ENCODE measurements around the gene PATZ1. TPM values are rescaled to one million over a fixed set of nuclear protein-coding genes. Genes with fewer than 3 reads are reported as not detected.

Gene PATZ1
- total RNA-seq, 1 experiment from 2014 or later, result 7.2 TPM

DNA sequence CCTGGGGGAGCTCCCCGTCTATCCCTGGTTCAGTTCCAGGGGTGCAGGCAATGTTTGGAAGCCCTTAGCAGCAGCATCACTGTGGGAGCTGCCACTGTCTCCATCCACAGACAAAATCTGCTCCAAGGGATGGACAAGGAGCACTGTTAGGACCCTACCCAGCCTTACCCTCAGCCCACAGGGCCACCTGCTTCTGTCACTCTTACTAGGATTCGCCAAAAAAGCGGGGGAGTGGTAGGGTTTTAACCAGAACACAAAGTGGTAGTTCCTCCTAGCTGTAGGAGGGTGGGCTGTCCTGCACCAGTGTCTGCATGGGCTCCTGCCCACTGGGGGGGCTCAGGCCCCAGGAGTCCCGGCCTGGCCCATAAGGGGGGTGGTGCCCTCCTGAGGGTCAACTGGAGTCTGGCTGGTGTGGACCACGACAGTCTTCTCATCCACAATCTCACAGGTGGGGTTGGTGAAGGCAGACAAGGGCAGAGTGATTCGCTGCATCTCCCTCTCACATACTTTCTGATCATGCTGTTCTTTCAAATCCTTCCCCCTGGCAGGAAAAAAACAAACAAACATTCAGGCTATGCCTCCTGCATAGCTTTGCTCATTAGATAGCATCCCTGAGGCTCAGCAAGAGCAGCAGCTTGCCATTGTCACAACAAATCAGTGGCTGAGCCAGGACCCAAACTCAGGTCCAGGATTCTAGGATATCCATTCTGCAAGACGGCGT lies 63.2 kb downstream of the PATZ1 start:
- DNase-seq (ENCODE audit: low spot score), result no peak

DNA sequence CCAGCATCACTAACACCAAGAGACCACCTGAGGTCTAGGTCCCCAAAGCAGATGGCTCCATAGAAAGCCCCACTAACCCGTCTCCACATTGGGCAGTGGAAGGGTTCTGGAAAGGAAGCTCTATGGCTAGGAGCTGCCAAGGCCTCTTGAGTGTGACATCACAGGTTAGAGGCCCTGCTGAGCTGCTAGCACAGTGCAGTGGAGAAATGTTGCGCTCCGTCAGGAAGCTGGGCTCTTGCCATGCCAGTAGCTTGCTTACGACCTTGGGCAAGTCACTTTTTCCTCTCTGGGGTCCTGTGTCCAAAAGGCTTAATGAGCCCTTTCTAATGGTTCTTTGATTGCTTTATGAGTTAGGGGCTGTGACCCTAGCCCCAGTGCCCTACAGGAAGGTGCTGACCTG lies 64.4 kb downstream of the PATZ1 start:
- DNase-seq (ENCODE audit: low spot score), result no peak

DNA sequence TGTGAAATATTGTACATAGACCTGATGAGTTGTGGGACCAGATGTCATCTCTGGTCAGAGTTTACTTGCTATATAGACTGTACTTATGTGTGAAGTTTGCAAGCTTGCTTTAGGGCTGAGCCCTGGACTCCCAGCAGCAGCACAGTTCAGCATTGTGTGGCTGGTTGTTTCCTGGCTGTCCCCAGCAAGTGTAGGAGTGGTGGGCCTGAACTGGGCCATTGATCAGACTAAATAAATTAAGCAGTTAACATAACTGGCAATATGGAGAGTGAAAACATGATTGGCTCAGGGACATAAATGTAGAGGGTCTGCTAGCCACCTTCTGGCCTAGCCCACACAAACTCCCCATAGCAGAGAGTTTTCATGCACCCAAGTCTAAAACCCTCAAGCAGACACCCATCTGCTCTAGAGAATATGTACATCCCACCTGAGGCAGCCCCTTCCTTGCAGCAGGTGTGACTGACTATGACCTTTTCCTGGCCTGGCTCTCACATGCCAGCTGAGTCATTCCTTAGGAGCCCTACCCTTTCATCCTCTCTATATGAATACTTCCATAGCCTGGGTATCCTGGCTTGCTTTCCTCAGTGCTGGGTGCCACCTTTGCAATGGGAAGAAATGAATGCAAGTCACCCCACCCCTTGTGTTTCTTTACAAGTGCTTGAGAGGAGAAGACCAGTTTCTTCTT lies 66.2 kb downstream of the PATZ1 start:
- no peak for DNase-seq (ENCODE audit: low spot score)

DNA sequence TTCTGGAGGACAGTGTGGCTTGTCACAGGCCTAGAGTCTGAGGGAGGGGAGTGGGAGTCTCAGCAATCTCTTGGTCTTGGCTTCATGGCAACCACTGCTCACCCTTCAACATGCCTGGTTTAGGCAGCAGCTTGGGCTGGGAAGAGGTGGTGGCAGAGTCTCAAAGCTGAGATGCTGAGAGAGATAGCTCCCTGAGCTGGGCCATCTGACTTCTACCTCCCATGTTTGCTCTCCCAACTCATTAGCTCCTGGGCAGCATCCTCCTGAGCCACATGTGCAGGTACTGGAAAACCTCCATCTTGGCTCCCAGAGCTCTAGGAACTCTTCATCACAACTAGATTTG lies 66.8 kb downstream of the PATZ1 start:
- DNase-seq (ENCODE audit: low spot score), result no peak

DNA sequence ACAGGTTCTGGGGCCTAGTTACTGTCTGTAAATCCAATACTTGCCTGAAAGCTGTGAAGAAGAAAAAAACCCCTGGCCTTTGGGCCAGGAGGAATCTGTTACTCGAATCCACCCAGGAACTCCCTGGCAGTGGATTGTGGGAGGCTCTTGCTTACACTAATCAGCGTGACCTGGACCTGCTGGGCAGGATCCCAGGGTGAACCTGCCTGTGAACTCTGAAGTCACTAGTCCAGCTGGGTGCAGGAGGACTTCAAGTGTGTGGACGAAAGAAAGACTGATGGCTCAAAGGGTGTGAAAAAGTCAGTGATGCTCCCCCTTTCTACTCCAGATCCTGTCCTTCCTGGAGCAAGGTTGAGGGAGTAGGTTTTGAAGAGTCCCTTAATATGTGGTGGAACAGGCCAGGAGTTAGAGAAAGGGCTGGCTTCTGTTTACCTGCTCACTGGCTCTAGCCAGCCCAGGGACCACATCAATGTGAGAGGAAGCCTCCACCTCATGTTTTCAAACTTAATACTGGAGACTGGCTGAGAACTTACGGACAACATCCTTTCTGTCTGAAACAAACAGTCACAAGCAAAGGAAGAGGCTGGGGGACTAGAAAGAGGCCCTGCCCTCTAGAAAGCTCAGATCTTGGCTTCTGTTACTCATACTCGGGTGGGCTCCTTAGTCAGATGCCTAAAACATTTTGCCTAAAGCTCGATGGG lies 67.4 kb downstream of the PATZ1 start:
- no peak for DNase-seq (ENCODE audit: low spot score)

DNA sequence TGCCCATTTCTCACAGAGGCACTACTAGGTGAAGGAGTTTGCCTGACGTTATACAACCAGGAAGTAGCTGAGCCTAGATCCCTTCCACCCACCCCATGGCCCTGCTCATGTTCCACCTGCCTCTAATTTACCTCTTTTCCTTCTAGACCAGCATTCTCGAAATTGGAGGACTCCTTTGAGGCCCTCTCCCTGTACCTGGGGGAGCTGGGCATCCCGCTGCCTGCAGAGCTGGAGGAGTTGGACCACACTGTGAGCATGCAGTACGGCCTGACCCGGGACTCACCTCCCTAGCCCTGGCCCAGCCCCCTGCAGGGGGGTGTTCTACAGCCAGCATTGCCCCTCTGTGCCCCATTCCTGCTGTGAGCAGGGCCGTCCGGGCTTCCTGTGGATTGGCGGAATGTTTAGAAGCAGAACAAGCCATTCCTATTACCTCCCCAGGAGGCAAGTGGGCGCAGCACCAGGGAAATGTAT lies 68.0 kb downstream of the PATZ1 start:
- DNase-seq (ENCODE audit: low spot score), result no peak

DNA sequence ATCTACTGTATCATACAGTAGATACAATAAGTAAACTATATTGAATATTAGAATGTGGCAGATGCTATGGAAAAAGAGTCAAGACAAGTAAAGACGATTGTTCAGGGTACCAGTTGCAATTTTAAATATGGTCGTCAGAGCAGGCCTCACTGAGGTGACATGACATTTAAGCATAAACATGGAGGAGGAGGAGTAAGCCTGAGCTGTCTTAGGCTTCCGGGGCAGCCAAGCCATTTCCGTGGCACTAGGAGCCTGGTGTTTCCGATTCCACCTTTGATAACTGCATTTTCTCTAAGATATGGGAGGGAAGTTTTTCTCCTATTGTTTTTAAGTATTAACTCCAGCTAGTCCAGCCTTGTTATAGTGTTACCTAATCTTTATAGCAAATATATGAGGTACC lies 68.4 kb downstream of the PATZ1 start:
- DNase-seq (ENCODE audit: low spot score), result no peak

DNA sequence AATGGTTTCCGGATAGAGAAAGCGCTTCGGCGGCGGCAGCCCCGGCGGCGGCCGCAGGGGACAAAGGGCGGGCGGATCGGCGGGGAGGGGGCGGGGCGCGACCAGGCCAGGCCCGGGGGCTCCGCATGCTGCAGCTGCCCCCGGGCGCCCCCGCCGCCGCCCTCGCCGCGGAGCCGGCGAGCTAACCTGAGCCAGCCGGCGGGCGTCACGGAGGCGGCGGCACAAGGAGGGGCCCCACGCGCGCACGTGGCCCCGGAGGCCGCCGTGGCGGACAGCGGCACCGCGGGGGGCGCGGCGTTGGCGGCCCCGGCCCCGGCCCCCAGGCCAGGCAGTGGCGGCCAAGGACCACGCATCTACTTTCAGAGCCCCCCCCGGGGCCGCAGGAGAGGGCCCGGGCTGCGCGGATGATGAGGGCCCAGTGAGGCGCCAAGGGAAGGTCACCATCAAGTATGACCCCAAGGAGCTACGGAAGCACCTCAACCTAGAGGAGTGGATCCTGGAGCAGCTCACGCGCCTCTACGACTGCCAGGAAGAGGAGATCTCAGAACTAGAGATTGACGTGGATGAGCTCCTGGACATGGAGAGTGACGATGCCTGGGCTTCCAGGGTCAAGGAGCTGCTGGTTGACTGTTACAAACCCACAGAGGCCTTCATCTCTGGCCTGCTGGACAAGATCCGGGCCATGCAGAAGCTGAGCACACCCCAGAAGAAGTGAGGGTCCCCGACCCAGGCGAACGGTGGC lies 69.5 kb downstream of the PATZ1 start:
- DNase-seq (ENCODE audit: low spot score), result no peak

Other genes with a start within 250 kb of the PATZ1 start
- 2.3 and 10.0 TPM in 2 replicates for gene SELENOM, start 238.8 kb downstream of the PATZ1 start, total RNA-seq (2014; rRNA removed; shearing (Covaris generic))
- 0.45 and 0.79 TPM in 2 replicates for gene INPP5J, start 223.4 kb downstream of the PATZ1 start, total RNA-seq (2014; rRNA removed; shearing (Covaris generic))
- gene PLA2G3, start 205.8 kb downstream of the PATZ1 start, total RNA-seq (2014; rRNA removed; shearing (Covaris generic)), result not detected in 2 replicates
- 16.5 and 17.7 TPM in 2 replicates for gene RNF185, start 186.2 kb downstream of the PATZ1 start, total RNA-seq (2014; rRNA removed; shearing (Covaris generic))
- gene LIMK2, start 134.0 kb downstream of the PATZ1 start, total RNA-seq (2014; rRNA removed; shearing (Covaris generic)), result 3.8 and 4.9 TPM in 2 replicates
- 0.62 and 1.6 TPM in 2 replicates for gene PIK3IP1, start 53.9 kb downstream of the PATZ1 start, total RNA-seq (2014; rRNA removed; shearing (Covaris generic))
- 69.5 and 73.6 TPM in 2 replicates for gene DRG1, start 53.3 kb upstream of the PATZ1 start, total RNA-seq (2014; rRNA removed; shearing (Covaris generic))
- 3.4 and 6.1 TPM in 2 replicates for gene EIF4ENIF1, start 143.5 kb upstream of the PATZ1 start, total RNA-seq (2014; rRNA removed; shearing (Covaris generic))
- 2.8 and 3.3 TPM in 2 replicates for gene SFI1, start 150.2 kb upstream of the PATZ1 start, total RNA-seq (2014; rRNA removed; shearing (Covaris generic))

Measured in H4 (cell line).